Endothelial cell of hepatic sinusoid (primary cell): ENCODE data around the gene BSG.
"Not testable (repeated sequence)": the region's sequence is repeated elsewhere in the genome, so short reads cannot be mapped to it uniquely, and the experiment has no call there.

Source experiments
- in situ Hi-C: cut with HindIII; loops from 2 replicates; pipeline ENCODE4 v1.10.0; 2017; ENCODE audit warnings: low sequenced_read_pairs

BSG gene

DNA sequence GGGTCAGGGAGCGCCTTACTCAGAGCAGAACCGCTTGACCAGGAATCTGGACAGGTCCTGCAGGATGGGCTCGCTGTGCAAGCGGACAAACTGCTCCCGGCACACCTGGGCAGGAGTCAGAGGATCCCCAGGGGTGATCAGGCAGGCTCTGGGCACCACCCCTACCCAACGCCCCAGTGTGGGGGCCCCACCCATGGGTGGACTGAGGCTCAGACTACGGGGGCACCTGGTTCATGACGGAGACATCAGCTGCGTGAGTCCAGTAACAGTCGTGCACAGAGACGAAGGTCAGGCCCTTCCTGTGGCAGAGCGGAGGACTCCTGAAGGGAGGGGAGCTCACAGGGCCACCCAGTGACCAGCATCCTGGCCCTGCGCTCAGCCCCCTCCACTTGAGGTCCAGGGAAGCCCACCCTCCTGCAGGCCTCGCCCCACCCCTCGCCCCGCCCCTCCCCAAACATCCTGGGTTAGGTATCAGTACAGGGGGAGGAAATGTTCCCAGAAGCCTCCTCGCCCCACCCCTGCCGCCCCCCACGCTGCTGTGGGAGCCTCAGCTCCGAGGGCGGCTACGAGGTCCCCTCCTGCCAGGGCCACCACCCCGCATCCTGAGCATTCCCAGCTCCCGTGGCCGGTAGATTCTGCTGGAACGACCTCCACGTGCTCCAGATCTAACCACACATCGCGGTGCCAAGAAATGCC, 45.3 kb downstream of the BSG start:
- in situ Hi-C loops: no loop called here

- in situ Hi-C loops: no loop called here
Observed at GRCh38 chr19:618247-618619, 45.8 kb downstream of the BSG start.

DNA sequence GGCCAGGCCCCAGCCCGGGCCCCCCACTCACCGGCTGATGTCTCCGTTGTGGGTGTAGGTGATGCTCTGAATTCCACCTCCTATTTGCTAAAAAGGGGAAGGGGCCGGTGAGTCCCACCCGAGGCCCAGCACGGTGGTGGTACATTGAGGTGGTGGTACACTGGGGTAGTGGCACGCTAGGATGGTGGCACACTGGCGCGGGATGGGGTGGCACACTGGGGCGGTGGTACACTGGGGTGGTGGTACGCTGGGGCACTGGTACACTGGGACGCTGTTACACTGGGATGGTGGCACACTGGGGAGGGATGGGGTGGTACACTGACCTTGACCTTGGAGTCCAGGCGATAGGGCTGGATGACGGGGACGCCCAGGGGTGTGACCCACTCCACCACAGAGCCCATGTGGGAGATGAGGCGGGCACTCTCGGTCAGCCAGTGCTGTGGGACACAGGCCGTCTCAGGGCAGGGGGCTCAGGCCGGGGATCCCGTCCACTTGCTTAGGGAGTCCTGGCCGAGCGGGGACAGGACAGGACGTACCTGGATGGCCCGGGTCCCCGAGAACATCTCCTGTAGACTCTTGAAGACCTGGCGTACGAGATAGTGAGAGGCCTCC, 46.4 kb downstream of the BSG start:
- in situ Hi-C loops: no loop called here

DNA sequence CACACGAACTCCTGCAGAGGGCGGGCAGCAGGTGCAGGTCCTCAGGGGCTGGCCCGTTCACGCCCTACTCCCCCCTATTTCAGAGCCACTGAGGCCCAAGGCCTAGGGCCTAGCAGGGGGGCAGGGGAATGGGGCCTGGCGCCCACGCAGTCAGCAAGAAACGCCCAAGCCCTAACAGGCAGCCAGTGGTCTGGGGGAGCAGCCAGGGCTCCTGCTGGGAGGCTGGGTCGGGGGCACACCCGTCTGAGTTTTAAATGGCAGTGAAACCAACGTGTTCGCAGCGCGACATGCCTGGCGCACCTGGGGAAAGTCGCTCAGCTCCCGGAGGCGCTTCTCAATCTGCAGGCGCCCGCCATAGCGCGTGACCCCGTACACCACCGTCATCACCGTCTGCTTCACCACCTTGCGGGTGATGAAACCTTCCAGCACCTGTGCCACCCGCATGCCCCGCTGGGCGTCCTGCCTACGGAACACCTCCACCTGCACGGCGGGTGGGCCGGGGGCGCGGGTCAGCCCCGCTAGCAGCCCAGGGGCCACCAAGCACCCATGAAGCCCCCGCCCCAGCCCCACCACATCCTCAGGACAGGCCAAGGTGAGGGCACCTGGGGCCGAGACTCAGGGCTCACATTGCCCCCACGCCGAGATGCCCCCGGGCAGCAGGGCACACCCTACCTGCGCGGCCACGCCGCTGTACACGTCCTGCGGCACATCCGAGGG, 47.0 kb downstream of the BSG start:
- in situ Hi-C loops: loop anchor here (5.0 kb wide), 1 partner anchor 97 kb away; no protein-coding TSS in a partner anchor

GRCh38 chr19:620166-620862, 47.9 kb downstream of the BSG start:
- in situ Hi-C loops: loop anchor here (5.0 kb wide), 1 partner anchor 98 kb away; no protein-coding TSS in a partner anchor

DNA sequence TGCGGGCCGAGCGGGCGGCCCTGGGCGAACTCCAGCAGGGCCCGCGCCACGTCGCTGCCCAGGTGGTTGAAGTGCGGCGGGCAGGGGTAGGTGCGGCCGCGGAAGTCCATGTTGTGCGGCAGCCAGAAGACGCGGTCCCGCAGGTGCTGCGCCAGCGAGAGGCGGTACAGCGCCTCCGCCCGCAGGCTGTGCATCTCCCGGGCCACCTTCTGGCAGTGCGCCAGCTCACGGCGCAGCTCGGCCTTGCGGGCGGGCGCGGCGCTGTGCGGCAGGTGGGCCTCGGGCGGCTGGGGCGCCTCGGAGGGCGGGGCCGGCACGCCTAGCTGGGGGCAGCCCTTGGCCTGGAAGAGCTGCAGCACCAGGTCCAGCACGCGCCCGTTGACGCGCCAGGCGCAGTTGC, 48.8 kb downstream of the BSG start:
- in situ Hi-C loops: loop anchor here (5.0 kb wide), 1 partner anchor 99 kb away; no protein-coding TSS in a partner anchor

- in situ Hi-C loops: loop anchor here (5.0 kb wide), 1 partner anchor 100 kb away; no protein-coding TSS in a partner anchor
Observed at GRCh38 chr19:621819-622218, 49.4 kb downstream of the BSG start.

DNA sequence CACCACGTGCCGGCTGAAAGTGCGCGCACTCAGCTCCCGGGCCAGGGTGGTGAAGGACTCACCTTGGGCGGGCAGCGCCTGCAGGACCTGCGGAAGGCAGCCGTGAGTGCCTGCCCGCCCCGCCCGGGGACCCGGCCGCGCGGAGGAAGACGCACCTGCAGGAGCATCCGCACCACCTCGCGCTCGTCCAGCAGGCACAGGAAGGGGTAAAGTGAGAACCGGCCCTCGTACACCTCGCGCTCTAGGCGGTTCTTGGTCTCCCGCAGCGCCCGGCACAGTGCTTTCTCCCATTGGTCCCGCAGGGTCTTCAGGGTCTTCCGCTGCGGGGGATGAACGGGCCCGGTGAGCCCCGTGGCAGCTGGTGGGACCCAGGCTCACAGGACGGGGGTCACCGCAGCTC, 50.3 kb downstream of the BSG start:
- in situ Hi-C loops: loop anchor here (5.0 kb wide), 1 partner anchor 100 kb away; no protein-coding TSS in a partner anchor

DNA sequence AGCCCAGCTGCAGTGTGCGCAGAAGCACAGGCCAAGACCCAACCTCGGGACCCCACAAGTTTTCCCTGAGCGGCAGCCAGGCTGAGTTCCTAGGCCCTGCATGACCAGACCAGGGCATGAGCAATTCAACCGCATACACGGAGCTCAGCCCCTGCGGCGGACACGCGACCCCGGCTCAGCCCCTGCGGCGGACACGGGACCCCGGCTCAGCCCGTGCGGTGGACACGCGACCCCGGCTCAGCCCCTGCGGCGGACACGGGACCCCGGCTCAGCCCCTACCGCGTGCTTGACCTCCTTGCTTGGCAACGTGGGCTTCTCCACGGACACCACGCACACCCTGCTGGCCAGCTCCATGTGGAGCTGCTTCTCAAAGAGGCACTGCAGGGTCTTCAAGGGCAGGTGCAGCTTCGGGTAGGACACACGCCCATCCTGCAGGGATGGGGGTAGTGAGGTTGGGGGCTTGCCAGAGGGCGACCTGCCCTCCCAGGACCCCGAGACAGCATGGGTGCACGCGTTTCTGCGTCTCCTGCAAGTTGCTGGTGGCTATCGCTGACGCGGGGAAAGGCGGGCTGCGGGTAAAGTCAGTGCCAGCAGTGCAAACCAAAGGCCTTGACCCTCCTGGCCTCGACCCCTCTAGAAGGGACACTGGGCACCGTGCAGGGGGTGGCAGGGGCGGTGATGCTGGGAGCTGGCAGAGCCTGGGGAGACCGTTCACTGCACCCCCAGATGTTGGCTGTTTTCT, 51.0 kb downstream of the BSG start:
- in situ Hi-C loops: loop anchor here (5.0 kb wide), 1 partner anchor 101 kb away; no protein-coding TSS in a partner anchor

- in situ Hi-C loops: loop anchor here (5.0 kb wide), 1 partner anchor 102 kb away; no protein-coding TSS in a partner anchor
Observed at GRCh38 chr19:623974-624373, 51.6 kb downstream of the BSG start.

GRCh38 chr19:624433-625109, 52.2 kb downstream of the BSG start:
- in situ Hi-C loops: loop anchor here (5.0 kb wide), 1 partner anchor 102 kb away; no protein-coding TSS in a partner anchor

DNA sequence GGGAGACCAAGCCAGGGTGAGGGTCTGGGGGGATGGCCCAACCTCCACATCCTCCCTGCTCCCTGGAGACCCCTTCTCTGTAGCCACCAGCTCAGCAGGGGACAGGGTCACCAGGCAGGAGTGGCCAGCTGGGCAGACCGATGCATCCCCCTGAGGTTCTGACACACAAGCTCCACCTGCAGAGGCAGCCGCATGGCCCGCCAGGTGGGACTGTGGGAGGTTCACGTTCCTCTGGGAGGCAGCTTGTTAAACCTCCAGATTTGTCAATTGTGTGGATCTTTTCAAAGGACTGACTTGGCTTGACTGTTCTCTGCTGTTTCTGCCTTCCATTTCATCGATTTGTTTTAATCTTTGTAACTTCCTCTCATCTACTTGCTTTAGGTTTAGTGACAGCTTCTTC, 52.9 kb downstream of the BSG start:
- in situ Hi-C loops: no loop called here

DNA sequence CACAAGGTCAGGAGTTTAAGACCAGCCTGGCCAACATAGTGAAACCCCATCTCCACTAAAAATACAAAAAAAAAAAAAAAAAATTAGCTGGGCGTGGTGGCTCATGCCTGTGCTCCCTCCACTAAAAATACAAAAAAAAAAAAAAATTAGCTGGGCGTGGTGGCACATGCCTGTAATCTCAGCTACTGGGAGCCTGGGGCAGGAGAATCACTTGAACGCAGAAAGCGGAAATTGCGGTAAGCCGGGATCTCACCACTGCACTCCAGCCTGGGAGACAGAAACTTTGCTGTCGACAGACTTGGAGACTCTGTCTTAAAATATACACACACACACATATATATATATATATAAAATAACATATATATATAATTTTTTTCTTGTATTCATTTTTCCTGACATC, 54.2 kb downstream of the BSG start:
- in situ Hi-C loops: not testable (repeated sequence)

DNA sequence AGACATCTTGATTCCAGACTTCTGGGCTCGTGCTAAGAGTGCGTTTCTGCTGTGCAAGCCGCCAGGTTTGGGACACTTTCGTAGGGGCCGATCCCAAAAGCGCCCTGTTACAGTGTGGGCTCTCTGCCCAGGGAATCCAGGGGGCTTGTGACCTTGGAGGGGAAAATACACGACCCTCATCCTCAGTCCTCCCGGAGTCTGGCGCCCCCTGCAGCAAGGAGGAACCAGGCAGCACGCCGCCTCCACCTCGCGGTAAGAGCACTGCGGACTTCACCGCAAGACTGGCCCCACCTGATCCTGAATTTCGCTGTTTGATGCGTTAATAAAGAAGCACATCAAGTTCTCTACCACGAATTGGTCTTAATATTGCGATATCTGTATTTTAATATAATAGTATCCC, 55.8 kb downstream of the BSG start:
- in situ Hi-C loops: no loop called here

DNA sequence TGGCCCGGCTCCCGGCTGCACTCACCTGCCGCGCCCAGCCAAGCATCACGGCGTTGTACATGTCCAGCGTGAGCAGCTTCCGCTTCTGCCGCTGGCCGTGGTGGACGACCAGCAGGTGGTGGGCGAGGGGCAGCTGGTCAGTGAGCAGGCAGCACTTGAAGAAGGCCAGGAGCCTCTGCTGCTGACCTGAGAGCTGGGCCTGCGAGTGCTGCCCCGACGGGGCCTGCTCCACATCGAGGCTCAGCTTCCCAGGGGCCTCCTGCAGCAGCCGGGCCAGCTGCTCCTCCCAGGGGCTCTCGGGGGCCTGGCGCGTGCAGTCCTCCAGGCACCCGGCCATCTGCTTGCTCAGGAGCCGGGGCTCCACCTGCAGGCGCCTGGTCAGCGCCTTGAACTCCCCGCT, 57.1 kb downstream of the BSG start:
- in situ Hi-C loops: not testable (repeated sequence)

GRCh38 chr19:629961-630714, 57.7 kb downstream of the BSG start:
- in situ Hi-C loops: no loop called here

- in situ Hi-C loops: no loop called here
Observed at GRCh38 chr19:632579-633067, 60.2 kb downstream of the BSG start.
